ENCODE results near the gene MEX3C. TPM values are rescaled to one million over a fixed set of nuclear protein-coding genes. Genes with fewer than 3 reads are reported as not detected.

MEX3C gene
- total RNA-seq, 1 donor from 2014 or later = 88.9 TPM

DNA sequence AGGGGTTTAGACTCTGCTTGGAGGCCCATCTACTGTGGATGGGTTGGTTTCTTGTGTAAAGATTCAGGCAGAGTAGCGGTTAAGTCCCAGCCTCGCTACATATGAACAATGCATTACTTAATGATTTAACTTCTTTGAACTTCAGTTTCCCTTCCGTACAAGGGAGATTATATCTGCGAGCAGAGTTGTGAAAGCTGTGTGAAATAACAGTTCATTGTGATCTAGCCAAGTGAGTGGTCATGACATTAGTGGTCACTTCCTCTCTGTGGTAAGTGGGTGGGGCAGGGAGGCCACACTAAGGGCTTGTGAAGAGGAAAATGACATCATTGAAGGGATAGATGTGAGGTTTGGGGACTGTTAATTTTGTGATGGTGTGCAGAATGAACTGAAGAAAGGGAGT, 14.1 kb upstream of the MEX3C start:
- DNase-seq (ENCODE audit: low spot score in 2 of 2, unreplicated experiment in 2 of 2) = no peak
- Mint-ChIP-seq H3K27me3 (ENCODE audit: low read depth) (no peaks in the 10 kb centered on the region), H3K9me3 (peaks cover 4% of the 10 kb centered on the region), H3K4me3 (no peak overlapping the region), H3K4me1 (no peaks in the 10 kb centered on the region), H3K27ac (no peak overlapping the region), H3K36me3 (no peaks in the 10 kb centered on the region)
- TF ChIP-seq, protein P1, sequence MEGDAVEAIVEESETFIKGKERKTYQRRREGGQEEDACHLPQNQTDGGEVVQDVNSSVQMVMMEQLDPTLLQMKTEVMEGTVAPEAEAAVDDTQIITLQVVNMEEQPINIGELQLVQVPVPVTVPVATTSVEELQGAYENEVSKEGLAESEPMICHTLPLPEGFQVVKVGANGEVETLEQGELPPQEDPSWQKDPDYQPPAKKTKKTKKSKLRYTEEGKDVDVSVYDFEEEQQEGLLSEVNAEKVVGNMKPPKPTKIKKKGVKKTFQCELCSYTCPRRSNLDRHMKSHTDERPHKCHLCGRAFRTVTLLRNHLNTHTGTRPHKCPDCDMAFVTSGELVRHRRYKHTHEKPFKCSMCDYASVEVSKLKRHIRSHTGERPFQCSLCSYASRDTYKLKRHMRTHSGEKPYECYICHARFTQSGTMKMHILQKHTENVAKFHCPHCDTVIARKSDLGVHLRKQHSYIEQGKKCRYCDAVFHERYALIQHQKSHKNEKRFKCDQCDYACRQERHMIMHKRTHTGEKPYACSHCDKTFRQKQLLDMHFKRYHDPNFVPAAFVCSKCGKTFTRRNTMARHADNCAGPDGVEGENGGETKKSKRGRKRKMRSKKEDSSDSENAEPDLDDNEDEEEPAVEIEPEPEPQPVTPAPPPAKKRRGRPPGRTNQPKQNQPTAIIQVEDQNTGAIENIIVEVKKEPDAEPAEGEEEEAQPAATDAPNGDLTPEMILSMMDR (IDR thresholded peaks at IDR 0.05; ENCODE audit: unreplicated experiment) = no peak

DNA sequence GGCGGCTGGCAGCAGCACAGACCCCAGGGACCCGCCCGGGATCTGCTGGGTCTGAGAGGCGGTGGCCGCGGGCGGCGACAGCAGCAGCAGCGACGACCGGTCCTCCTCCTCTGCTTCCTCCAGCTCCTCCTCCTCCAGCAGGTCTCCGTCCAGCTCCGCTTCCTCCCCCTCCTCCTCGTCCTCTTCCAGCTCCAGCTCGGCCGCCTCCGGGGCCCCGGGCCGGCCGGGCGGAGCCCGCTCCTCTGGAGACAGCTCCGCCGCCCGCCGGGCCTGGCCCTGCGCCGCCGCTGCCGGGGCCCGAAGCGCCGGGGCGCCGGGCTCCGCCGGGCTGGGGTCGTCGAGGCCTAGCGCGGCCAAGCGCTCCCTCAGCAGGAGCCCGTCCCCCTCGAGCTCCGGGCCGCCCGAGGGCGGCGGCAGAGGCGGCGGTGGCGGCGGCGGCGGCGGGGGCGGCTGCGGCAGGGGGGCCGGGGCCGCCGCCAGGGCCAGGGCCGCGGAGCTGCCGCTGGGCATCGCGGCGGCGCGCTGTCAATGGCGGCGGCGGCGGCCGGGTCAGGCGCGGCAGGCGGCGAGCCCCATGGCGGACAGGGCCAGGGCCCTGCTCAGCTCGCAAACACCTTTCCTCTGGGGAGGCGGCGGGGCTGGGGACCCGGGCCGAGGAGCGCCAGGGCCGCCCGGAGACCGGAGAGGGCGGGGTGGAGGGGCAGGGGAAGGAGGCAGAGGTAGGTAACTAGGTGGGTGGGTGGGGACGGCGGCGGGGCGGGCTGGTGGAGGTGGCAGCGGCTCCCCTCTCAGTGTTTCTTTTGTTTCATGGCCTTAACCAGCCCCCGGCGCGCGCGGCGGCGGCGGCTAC, 445 bp downstream of the MEX3C start:
- peak overlapping the region; percentile 98 for H3K4me3 Mint-ChIP-seq
- H3K9me3 Mint-ChIP-seq = no peaks in the 10 kb centered on the region
- H3K27ac Mint-ChIP-seq = peak overlapping the region; percentile 90
- H3K4me1 Mint-ChIP-seq = peaks cover 25% of the 10 kb centered on the region
- peak; percentile 28 to 54 for DNase-seq (ENCODE audit: low spot score in 2 of 2, unreplicated experiment in 2 of 2)
- TF ChIP-seq, protein P1 (IDR thresholded peaks at IDR 0.05; ENCODE audit: unreplicated experiment) = no peak
- no peaks in the 10 kb centered on the region for H3K36me3 Mint-ChIP-seq
- no peaks in the 10 kb centered on the region for H3K27me3 Mint-ChIP-seq (ENCODE audit: low read depth)

DNA sequence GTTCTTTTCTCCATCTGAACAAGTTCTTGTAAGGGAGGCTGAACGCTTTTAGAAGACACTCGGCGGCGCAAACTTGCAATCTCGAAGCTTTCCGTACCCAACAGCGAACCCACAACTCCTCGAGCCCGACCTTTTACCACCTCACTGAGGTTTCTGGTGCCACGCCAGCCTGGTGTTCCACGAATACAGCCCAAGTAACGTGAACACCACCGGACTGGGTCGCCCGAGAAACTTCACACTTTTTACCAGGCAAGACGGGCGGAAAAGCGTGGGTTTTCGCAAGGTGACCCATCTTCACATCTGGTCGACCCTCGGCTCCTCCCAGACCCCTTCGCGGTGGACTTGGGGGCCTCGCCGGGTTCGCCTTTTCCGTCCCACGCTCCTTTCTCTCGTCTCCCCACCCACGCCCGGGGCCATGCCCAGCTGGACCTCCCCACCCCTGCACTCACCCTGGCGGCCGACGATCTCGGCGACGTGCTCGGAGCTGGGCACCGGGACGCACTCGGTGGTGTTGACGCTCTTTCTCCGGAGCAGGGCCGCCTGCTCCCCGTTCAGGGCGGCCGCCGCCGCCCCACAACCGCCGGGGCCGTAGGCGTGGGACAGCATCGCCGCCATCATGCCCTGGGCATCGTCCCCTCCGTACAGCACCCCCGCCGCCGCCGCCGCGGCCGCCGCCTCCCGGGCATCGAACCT, 1.2 kb downstream of the MEX3C start:
- TF ChIP-seq, protein P1 (IDR thresholded peaks at IDR 0.05; ENCODE audit: unreplicated experiment) = no peak
- peak overlapping the region; percentile 73 for H3K27ac Mint-ChIP-seq
- H3K36me3 Mint-ChIP-seq = no peaks in the 10 kb centered on the region
- H3K27me3 Mint-ChIP-seq (ENCODE audit: low read depth) = no peaks in the 10 kb centered on the region
- peak in 1 of 2 experiments; percentile 41 for DNase-seq (ENCODE audit: low spot score in 2 of 2, unreplicated experiment in 2 of 2)
- H3K4me1 Mint-ChIP-seq = peaks cover 32% of the 10 kb centered on the region
- peak overlapping the region; percentile 98 for H3K4me3 Mint-ChIP-seq
- no peaks in the 10 kb centered on the region for H3K9me3 Mint-ChIP-seq

DNA sequence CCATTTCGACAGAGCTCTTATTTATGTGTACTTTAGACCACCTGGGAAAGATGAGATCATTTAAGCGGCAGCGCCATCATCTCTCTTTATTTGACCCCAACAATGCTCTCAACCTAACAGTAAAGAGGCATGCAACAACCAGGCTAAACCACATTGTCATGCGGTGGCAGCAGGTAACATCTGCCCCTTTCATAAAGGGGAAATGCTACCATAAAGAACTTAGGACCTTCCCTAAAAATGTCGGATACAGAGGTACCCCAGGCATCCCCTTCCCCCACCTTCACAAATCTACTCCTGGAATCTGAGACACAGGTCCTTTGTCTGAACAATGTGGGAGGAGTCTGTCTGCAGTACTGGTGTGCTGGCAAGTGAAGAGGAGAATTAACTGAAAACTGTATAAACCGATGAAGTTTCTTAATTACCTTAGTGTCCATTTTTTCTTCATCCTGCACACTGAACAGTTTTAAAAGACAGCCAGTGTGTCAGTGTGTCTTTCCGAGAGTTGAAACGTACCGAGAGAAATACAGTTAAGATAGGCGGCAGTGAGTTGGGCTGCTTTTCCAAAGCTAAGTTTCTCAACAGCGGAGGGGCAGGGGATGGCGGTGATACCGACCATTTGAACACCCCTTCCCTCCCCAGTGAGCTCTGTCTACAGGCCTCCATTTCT, 1.9 kb downstream of the MEX3C start:
- Mint-ChIP-seq H3K27ac (peak overlapping the region; percentile 73), H3K9me3 (no peaks in the 10 kb centered on the region), H3K4me1 (peaks cover 39% of the 10 kb centered on the region), H3K36me3 (no peaks in the 10 kb centered on the region), H3K27me3 (ENCODE audit: low read depth) (no peaks in the 10 kb centered on the region), H3K4me3 (peak overlapping the region; percentile 98)
- TF ChIP-seq, protein P1 (IDR thresholded peaks at IDR 0.05; ENCODE audit: unreplicated experiment) = no peak
- DNase-seq (ENCODE audit: low spot score in 2 of 2, unreplicated experiment in 2 of 2) = no peak

DNA sequence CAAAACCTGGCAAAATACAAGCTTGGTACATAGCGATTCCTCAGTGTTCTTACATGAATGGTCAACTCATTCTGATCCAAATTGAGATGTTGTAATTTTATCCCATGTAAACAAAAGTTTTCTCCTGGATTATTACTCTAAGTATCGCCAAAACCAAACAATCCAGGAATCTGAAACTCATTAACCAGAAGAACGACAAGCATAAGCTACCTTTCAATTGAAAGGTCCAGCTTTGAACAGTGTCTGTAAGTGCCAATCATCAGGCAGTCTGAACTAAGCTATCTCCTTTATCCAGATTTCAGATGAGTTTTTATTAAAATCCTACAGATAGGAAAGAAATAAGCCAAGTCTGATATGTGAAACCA, 2.4 kb downstream of the MEX3C start:
- Mint-ChIP-seq H3K4me1 (peaks cover 44% of the 10 kb centered on the region), H3K4me3 (peak overlapping the region; percentile 98), H3K36me3 (no peaks in the 10 kb centered on the region), H3K27ac (peak overlapping the region; percentile 73), H3K9me3 (no peaks in the 10 kb centered on the region), H3K27me3 (ENCODE audit: low read depth) (no peaks in the 10 kb centered on the region)
- TF ChIP-seq, protein P1 (IDR thresholded peaks at IDR 0.05; ENCODE audit: unreplicated experiment) = no peak
- DNase-seq (ENCODE audit: low spot score in 2 of 2, unreplicated experiment in 2 of 2) = no peak
